HepG2 (cell line): ENCODE measurements around the gene C19orf33. TPM values are rescaled to one million over a fixed set of nuclear protein-coding genes. Genes with fewer than 3 reads are reported as not detected.

Experiments
- ATAC-seq: fragments of 200-7000 bp; cut with Tn5 transposase; 3 replicates; pipeline ENCODE4 v1.9.1; 2020; ENCODE audit warnings: mild to moderate bottlenecking, moderate library complexity
- BruUV-seq: library from RNA; stranded (reverse); fragments of 400-500 nt; replicated peaks from 2 replicates; lab custom pipeline; 2021; lab: Mats Ljungman, UMichigan
- CTCF ChIA-PET: fragments of 300-600 bp; formaldehyde crosslinking; extraction: SDS; loops from one replicate; lab custom pipeline; 2021; ENCODE audit warnings: low total read pairs, inconsistent platforms, low intra/inter-chr PET ratio; lab: Yijun Ruan, JAX
- POLR2A ChIA-PET: fragments of 350-600 bp; sonication (Branson Sonifier 250); formaldehyde crosslinking; loops from one replicate; lab custom pipeline; 2020; ENCODE audit warnings: antibody characterized with exemption, inconsistent platforms; lab: Yijun Ruan, JAX
- DNase-seq: peaks from one replicate; pipeline ENCODE4 v3.0.0-alpha.2; 2015; ENCODE audit warnings: low spot score
- FAIRE-seq: peaks from 3 replicates; lab custom pipeline; 2011; peaks lifted over from hg19 to GRCh38; lab: Jason Lieb, UNC
- H2AFZ ChIP-seq: one replicate; pipeline ENCODE4 v1.6.1; 2011; ENCODE audit warnings: low read length, inconsistent platforms
- H3K27ac ChIP-seq: fragments of 300-600 bp; 3 replicates; pipeline ENCODE4 v1.8.0; 2011; ENCODE audit warnings: mixed run types, mild to moderate bottlenecking, mixed read lengths, low read length, inconsistent platforms; ENCODE audit not compliant: insufficient read depth; ENCODE audit errors: extremely low read length
- H3K27me3 ChIP-seq, 2 experiments: fragments of 200-600 bp in 1 of 2; 2 replicates in 1 of 2; 3 replicates in 1 of 2; pipeline versions ENCODE4 v1.6.0 to v1.8.0; 2011; ENCODE audit warnings: low read length in 2 of 2, mild to moderate bottlenecking in 2 of 2, moderate library complexity in 2 of 2, inconsistent platforms in 1 of 2; ENCODE audit not compliant: insufficient read depth in 2 of 2, control insufficient read depth in 1 of 2
- H3K36me3 ChIP-seq, 2 experiments: fragments of 200-600 bp in 1 of 2; replicated peaks in 1 of 2; 2 replicates in 1 of 2; 3 replicates in 1 of 2; pipeline versions ENCODE4 v1.5.1 to v1.8.0; 2011; ENCODE audit warnings: low read length in 2 of 2, inconsistent platforms in 1 of 2; ENCODE audit not compliant: insufficient read depth in 2 of 2, control insufficient read depth in 1 of 2
- H3K4me1 ChIP-seq: 2 replicates; pipeline ENCODE4 v1.5.1; 2012; ENCODE audit warnings: low read length, inconsistent platforms; ENCODE audit not compliant: insufficient read depth
- H3K4me2 ChIP-seq: 2 replicates; pipeline ENCODE4 v1.6.0; 2011; ENCODE audit warnings: low read depth, low read length, inconsistent platforms
- H3K4me3 ChIP-seq, 3 experiments: fragments of 200-600 bp in 1 of 3; sonication (generic), shearing (Covaris generic) in 1 of 3; replicated peaks in 1 of 3; 2 replicates each; pipeline ENCODE4 v1.5.1; 2011 to 2016; ENCODE audit warnings: low read length in 3 of 3, inconsistent platforms in 2 of 3, low read depth in 2 of 3, mild to moderate bottlenecking in 2 of 3, control low read depth in 1 of 3, mixed read lengths in 1 of 3; ENCODE audit not compliant: insufficient read depth in 1 of 3
- H3K79me2 ChIP-seq: one replicate; pipeline ENCODE4 v1.6.1; 2011; ENCODE audit warnings: low read length, inconsistent platforms; ENCODE audit not compliant: insufficient read depth
- H3K9ac ChIP-seq: 2 replicates; pipeline ENCODE4 v1.6.0; 2011; ENCODE audit warnings: mild to moderate bottlenecking, low read depth, low read length, inconsistent platforms; ENCODE audit not compliant: insufficient read depth
- H3K9me3 ChIP-seq: 2 replicates; pipeline ENCODE4 v1.5.1; 2012; ENCODE audit warnings: mild to moderate bottlenecking, low read length
- H4K20me1 ChIP-seq: 2 replicates; pipeline ENCODE4 v1.6.0; 2011; ENCODE audit warnings: inconsistent platforms, mild to moderate bottlenecking, low read length, moderate library complexity; ENCODE audit not compliant: insufficient read depth
- CC2D1A ChIP-seq: sonication (generic); formaldehyde crosslinking; IDR thresholded peaks from 2 replicates; pipeline ENCODE4 v1.8.1; 2023; ENCODE audit warnings: mild to moderate bottlenecking, missing genetic modification reagents
- CENPBD1 ChIP-seq: sonication (generic); formaldehyde crosslinking; IDR thresholded peaks from 2 replicates; pipeline ENCODE4 v1.8.0; 2022; ENCODE audit warnings: missing genetic modification reagents, low read depth, mild to moderate bottlenecking, borderline replicate concordance
- FOXA1 ChIP-seq, 2 experiments: fragments of 450-650 bp in 1 of 2; sonication (generic) in 1 of 2; formaldehyde crosslinking in 1 of 2; IDR thresholded peaks; 2 replicates each; pipeline versions ENCODE4 v1.4.0 to v1.6.1; 2016 to 2020; ENCODE audit warnings: missing genetic modification reagents in 1 of 2
- FOXO1 ChIP-seq: sonication (generic); formaldehyde crosslinking; IDR thresholded peaks from 2 replicates; pipeline ENCODE4 v1.4.0; 2020; ENCODE audit warnings: missing genetic modification reagents
- GPBP1L1 ChIP-seq: sonication (generic); formaldehyde crosslinking; IDR thresholded peaks from 2 replicates; pipeline ENCODE4 v1.5.0; 2020; ENCODE audit warnings: mild to moderate bottlenecking, missing genetic modification reagents
- NR1H2 ChIP-seq: sonication (generic); formaldehyde crosslinking; IDR thresholded peaks from 2 replicates; pipeline ENCODE4 v1.8.1; 2022; ENCODE audit warnings: low read depth, missing genetic modification reagents, borderline replicate concordance
- ZNF317 ChIP-seq: sonication (generic); formaldehyde crosslinking; IDR thresholded peaks from 2 replicates; pipeline ENCODE4 v1.5.0; 2020; ENCODE audit warnings: mild to moderate bottlenecking, missing genetic modification reagents
- ZNF326 ChIP-seq: sonication (generic); formaldehyde crosslinking; IDR thresholded peaks from 2 replicates; pipeline ENCODE4 v1.4.0; 2020; ENCODE audit warnings: missing genetic modification reagents, borderline replicate concordance
- ZNF670 ChIP-seq: sonication (generic); formaldehyde crosslinking; IDR thresholded peaks from 2 replicates; pipeline ENCODE4 v1.8.0; 2022; ENCODE audit warnings: mild to moderate bottlenecking, missing genetic modification reagents, borderline replicate concordance
- ZNF792 ChIP-seq: IDR thresholded peaks from 2 replicates; pipeline ENCODE4 v1.6.1; 2016
- WGBS: methylation state at CpG from one replicate; pipeline ENCODE4 v1.1.6; 2017; ENCODE audit warnings: low lambda C conversion rate; 5-methylcytosine and 5-hydroxymethylcytosine counted together
- in situ Hi-C: cut with HindIII; loops from 2 replicates; pipeline ENCODE4 v1.10.0; 2017; ENCODE audit warnings: low pct_unique_long_range_greater_than_20kb; ENCODE audit not compliant: extremely low pct_ligation_motif_present
- intact Hi-C: fragments of 100-400 bp; cut with micrococcal nuclease; formaldehyde crosslinking; loops from one replicate; pipeline ENCODE4 v1.10.0; 2022; ENCODE audit not compliant: unreplicated experiment
- polyA plus RNA-seq, 8 experiments: library from polyadenylated mRNA; depleted of rRNA in 3 of 8; stranded (reverse) in 7 of 8; unstranded in 1 of 8; fragments of >200 nt; fragmentation: Illumina TruSeq in 4 of 8; extraction: Trizol in 4 of 8; gene quantifications; 2 replicates each; pipeline versions ENCODE4 v1.2.1 to v1.2.3, GENCODE V29; 2011 to 2016; ENCODE audit warnings: low read depth in 4 of 8, missing spikeins in 1 of 8, mixed read lengths in 1 of 8; ENCODE audit not compliant: insufficient read depth in 1 of 8
- total RNA-seq, 5 experiments: library from RNA; depleted of rRNA; stranded (reverse); fragments of >200 nt; fragmentation: Illumina TruSeq; extraction: Trizol; gene quantifications; 2 replicates each; pipeline ENCODE4 v1.2.3, GENCODE V29; 2016; ENCODE audit warnings: low read depth in 1 of 5
- TF ChIP-seq, protein P1 (sequence below): sonication (generic); formaldehyde crosslinking; IDR thresholded peaks from 2 replicates; pipeline ENCODE4 v1.4.0; 2020; ENCODE audit warnings: missing genetic modification reagents
- TF ChIP-seq, protein P2 (sequence below): sonication (generic); formaldehyde crosslinking; IDR thresholded peaks from 2 replicates; pipeline ENCODE4 v1.4.0; 2020; ENCODE audit warnings: missing genetic modification reagents
- TF ChIP-seq, protein P3 (sequence below): IDR thresholded peaks from 2 replicates; pipeline ENCODE4 v1.6.1; 2016

C19orf33 gene
- total and polyA plus RNA-seq, 2 of the 13 experiments (the other 11 are each of a cell fraction or from before 2014, with no cell fraction given) = 2.5 to 3.3 TPM

DNA sequence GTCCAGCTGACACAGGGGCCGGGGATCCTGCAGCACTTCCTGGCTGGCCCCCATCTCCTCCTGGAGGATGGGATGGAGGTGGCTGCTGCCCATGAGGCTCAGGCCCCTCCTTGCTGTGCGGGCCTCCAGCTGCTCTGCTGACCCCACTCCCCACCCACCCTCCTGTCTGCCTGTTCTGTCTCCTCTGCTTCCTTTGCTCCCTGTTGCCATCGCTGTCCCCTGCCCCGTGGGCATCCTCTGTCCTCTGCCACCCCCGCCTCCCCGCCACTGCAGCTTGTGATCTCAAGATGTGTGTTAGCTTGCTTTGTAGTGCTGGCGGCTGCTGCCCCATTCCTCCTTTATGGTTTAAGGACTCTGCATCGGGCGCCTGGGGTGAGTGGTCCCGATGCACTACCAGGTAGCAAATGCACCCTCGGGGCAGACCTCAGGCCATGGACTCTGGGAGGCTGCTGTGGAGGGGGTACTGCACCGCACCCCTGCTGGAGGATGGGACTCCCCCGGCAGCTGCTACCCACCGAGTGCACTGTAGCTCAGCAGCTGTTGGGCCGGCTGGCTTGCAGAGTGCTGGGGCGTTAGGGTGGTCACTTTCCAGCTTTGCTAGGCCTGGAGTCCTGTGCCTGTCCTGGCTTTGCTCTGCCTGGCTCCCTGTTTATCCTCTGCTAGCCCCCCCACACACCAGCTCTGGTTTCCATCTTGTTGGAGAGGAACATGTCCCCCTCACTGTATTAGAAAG is 15.8 kb upstream of the C19orf33 start:
- H3K27ac ChIP-seq = no peak overlapping the region
- intact Hi-C loops = no loop called here
- ChIA-PET CTCF (no interaction called here), POLR2A (no interaction called here)
- no peak overlapping the region for H3K4me2 ChIP-seq
- H3K79me2 ChIP-seq = no peaks in the 10 kb centered on the region
- no peak overlapping the region for H3K9ac ChIP-seq
- no peak for DNase-seq
- no peak for TF ChIP-seq CENPBD1 (CRISPR knock-in tag)
- TF ChIP-seq ZNF792 (CRISPR knock-in tag) = no peak
- TF ChIP-seq GPBP1L1 = no peak
- no peak for TF ChIP-seq FOXO1
- TF ChIP-seq FOXA1 (IDR thresholded peaks at IDR 0.05) = no peak
- no peak for TF ChIP-seq FOXA1 (CRISPR knock-in tag; IDR thresholded peaks at IDR 0.05)
- no peak for TF ChIP-seq NR1H2 (CRISPR knock-in tag)
- TF ChIP-seq ZNF317 (CRISPR knock-in tag) = no peak
- TF ChIP-seq CC2D1A (CRISPR knock-in tag) = no peak
- TF ChIP-seq, protein P1, sequence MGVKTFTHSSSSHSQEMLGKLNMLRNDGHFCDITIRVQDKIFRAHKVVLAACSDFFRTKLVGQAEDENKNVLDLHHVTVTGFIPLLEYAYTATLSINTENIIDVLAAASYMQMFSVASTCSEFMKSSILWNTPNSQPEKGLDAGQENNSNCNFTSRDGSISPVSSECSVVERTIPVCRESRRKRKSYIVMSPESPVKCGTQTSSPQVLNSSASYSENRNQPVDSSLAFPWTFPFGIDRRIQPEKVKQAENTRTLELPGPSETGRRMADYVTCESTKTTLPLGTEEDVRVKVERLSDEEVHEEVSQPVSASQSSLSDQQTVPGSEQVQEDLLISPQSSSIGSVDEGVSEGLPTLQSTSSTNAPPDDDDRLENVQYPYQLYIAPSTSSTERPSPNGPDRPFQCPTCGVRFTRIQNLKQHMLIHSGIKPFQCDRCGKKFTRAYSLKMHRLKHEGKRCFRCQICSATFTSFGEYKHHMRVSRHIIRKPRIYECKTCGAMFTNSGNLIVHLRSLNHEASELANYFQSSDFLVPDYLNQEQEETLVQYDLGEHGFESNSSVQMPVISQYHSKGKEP (CRISPR knock-in tag) = no peak
- TF ChIP-seq, protein P2, sequence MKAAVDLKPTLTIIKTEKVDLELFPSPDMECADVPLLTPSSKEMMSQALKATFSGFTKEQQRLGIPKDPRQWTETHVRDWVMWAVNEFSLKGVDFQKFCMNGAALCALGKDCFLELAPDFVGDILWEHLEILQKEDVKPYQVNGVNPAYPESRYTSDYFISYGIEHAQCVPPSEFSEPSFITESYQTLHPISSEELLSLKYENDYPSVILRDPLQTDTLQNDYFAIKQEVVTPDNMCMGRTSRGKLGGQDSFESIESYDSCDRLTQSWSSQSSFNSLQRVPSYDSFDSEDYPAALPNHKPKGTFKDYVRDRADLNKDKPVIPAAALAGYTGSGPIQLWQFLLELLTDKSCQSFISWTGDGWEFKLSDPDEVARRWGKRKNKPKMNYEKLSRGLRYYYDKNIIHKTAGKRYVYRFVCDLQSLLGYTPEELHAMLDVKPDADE = no peak
- TF ChIP-seq, protein P3, sequence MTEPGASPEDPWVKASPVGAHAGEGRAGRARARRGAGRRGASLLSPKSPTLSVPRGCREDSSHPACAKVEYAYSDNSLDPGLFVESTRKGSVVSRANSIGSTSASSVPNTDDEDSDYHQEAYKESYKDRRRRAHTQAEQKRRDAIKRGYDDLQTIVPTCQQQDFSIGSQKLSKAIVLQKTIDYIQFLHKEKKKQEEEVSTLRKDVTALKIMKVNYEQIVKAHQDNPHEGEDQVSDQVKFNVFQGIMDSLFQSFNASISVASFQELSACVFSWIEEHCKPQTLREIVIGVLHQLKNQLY (CRISPR knock-in tag) = no peak
- no peak for TF ChIP-seq ZNF326 (CRISPR knock-in tag)
- no peak for TF ChIP-seq ZNF670 (CRISPR knock-in tag)
- FAIRE-seq = no peak
- peaks cover 3 to 22% of the 10 kb centered on the region in 2 experiments; a peak in 4 of 5 replicates for H3K27me3 ChIP-seq
- H2AFZ ChIP-seq = no peak overlapping the region
- H3K4me3 ChIP-seq = no peak overlapping the region
- no peaks in the 10 kb centered on the region for H3K9me3 ChIP-seq
- in situ Hi-C loops = no loop called here
- no peaks in the 10 kb centered on the region for H3K36me3 ChIP-seq
- no TSS peak for BruUV-seq
- WGBS = 63% methylated on average over 9 of the region's 16 CpGs
- no peaks in the 10 kb centered on the region for H3K4me1 ChIP-seq
- no peak for ATAC-seq
- H4K20me1 ChIP-seq = no peaks in the 10 kb centered on the region
